PC-3 (cell line): ENCODE data around the gene HIGD1C.

Experiments
- CTCF ChIP-seq: fragments of 300-600 bp; sonication (generic); conservative IDR thresholded peaks from 2 replicates; pipeline ENCODE4 v1.5.1; 2017; ENCODE audit warnings: antibody characterized with exemption, low read depth, mild to moderate bottlenecking, low read length
- EZH2 ChIP-seq: fragments of 300-600 bp; sonication (generic); IDR thresholded peaks from one replicate; pipeline ENCODE4 v1.6.1; 2017; ENCODE audit warnings: antibody characterized with exemption, mild to moderate bottlenecking, low read length; ENCODE audit not compliant: unreplicated experiment
- EZH2phosphoT487 ChIP-seq: fragments of 300-600 bp; sonication (generic); IDR thresholded peaks from 2 replicates; pipeline ENCODE4 v1.6.1; 2018; ENCODE audit warnings: mild to moderate bottlenecking, antibody characterized with exemption, low read length, borderline replicate concordance

GRCh38 chr12:50925920-50926319 lies 26.4 kb upstream of the HIGD1C start:
- TF ChIP-seq CTCF (no peak), EZH2 (no peak), EZH2phosphoT487 (no peak)
